GM10266 (cell line): Measurements from ENCODE around the gene MYL3.

Experiments used
- DNase-seq: peaks from one replicate; pipeline ENCODE4 v3.0.0; 2012; ENCODE audit errors: extremely low spot score
- CTCF ChIP-seq: IDR thresholded peaks from 2 replicates; pipeline ENCODE4 v1.5.1; 2012; ENCODE audit warnings: mild to moderate bottlenecking, low read depth; ENCODE audit not compliant: control insufficient read depth, insufficient read depth; ENCODE audit errors: missing control alignments

MYL3 gene

DNA sequence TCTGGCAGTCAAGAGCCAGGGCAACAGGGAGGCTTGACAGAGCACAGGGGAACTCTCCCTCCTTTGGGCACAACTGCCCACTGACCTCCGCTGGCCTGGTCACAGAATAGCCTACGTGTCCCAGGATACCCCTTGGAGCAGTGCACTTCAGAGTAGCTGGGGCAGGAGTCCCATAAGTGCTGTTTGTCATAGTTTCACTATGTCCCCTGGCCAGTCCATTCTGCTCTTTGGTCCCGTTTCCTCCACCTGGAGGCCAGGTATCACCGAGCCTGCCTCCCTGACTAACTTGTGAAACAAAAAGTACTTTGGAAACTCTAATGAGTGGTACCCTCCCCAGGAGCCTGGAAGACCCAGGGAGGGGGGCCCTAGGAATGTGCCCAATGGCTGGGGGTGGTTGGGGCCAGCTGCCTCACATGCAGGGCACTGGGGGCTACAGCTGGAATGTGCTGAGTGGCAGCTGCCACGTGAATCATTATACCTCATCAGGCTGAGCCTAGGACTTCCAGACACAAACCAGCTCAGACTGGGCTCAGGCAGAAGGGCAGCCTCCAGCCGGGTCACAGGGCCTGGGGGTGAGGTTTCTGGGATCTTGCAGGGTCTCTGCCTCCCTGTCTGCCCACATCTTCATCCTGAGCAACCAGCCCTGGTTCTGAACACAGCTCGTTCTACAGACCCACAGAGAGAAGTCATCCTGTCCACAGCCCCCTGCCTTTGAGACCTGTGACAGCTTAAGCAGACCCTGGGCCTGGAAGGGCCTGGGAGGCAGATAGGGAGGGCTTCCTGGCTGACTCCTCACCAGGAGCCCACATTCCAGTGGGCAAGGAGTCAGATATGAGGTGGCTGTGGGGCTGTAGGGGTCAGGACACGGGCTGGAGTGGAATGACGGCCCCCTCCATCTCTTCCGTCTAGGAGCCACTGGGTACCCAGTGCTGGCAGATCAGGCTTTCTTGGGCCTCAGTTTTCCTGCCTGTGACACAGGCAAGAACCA lies 13.4 kb upstream of the MYL3 start:
- TF ChIP-seq CTCF, result no peak
- no peak for DNase-seq

DNA sequence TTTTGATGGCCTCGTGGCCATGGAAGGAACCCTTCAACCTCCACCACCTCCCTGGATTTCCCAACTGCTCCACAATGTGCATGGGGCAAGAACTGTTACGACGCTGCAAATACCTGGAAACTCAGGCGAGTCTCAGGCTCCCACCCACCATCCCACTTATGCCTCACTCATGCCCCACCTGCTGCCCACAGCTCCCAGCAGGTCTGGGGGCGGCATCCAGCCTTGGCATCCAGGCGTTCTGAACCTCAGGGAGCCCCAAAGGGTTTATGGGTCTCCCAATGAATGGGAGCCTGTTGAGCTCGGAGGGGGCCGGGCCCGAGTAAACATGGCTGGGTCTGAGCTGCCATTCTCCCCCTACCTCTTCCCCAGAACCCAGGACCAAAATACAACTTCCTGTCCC lies 12.3 kb upstream of the MYL3 start:
- DNase-seq, result no peak

GRCh38 chr3:46874430-46874829 lies 11.2 kb upstream of the MYL3 start:
- TF ChIP-seq CTCF, result no peak

More for the DNA sequence above, 12.3 kb upstream of the MYL3 start:
- no peak for TF ChIP-seq CTCF

GRCh38 chr3:46873521-46873920 lies 10.3 kb upstream of the MYL3 start:
- DNase-seq, result peak; percentile 21
- no peak for TF ChIP-seq CTCF

More at GRCh38 chr3:46874430-46874829, 11.2 kb upstream of the MYL3 start:
- peak; percentile 28 for DNase-seq

DNA sequence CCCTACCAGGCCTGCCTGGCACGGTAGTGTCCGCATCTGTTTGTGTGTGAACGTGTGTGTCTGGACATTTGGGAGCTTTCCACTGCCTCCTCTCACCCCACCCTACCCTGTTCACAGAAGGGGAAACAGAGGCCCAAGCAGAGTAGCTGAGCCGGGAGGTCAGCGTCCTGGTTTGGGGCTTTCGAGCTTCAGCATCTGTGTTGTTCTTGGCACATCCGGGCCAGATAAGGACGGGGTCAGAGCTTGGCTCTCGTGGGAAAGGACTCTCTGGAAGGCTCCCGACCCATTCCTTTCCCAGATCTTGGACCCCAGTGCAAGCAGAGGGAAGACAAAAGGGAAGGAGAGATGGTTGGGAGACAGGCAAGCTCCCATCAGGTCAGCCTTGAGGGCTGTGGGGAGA lies 8.0 kb upstream of the MYL3 start:
- TF ChIP-seq CTCF, result no peak

GRCh38 chr3:46870651-46871050 lies 7.4 kb upstream of the MYL3 start:
- no peak for DNase-seq
- no peak for TF ChIP-seq CTCF

More for the DNA sequence above, 8.0 kb upstream of the MYL3 start:
- no peak for DNase-seq

- TF ChIP-seq CTCF, result no peak
Measured at GRCh38 chr3:46869440-46869839, 6.2 kb upstream of the MYL3 start.

More at GRCh38 chr3:46869440-46869839, 6.2 kb upstream of the MYL3 start:
- DNase-seq, result no peak
